BLaER1 treated with 17β-estradiol and CSF1 and Interleukin-3, amounts not matched to agents 10 nM and 100 nM (cell line): ENCODE measurements around the gene TAF3.

Experiments used
- H3K27ac ChIP-seq, 11 experiments: shearing (Covaris generic); formaldehyde crosslinking; 2 replicates each; pipeline ENCODE4 v1.8.1; 2022
- H3K27me3 ChIP-seq, 11 experiments: shearing (Covaris generic); formaldehyde crosslinking; 2 replicates each; pipeline ENCODE4 v1.8.1; 2022
- H3K36me3 ChIP-seq, 11 experiments: shearing (Covaris generic); formaldehyde crosslinking; 2 replicates each; pipeline ENCODE4 v1.8.1; 2022
- H3K4me1 ChIP-seq, 10 experiments: shearing (Covaris generic); formaldehyde crosslinking; 2 replicates each; pipeline ENCODE4 v1.8.1; 2022
- H3K4me2 ChIP-seq, 11 experiments: shearing (Covaris generic); formaldehyde crosslinking; 2 replicates each; pipeline ENCODE4 v1.8.1; 2022
- H3K4me3 ChIP-seq, 10 experiments: shearing (Covaris generic); formaldehyde crosslinking; 2 replicates each; pipeline ENCODE4 v1.8.1; 2022
- H3K9ac ChIP-seq, 11 experiments: shearing (Covaris generic); formaldehyde crosslinking; 2 replicates each; pipeline ENCODE4 v1.8.1; 2022
- H3K9me3 ChIP-seq, 11 experiments: shearing (Covaris generic); formaldehyde crosslinking; replicated peaks in 1 of 11; 2 replicates each; pipeline ENCODE4 v1.8.1; 2022
- H4K20me1 ChIP-seq, 11 experiments: shearing (Covaris generic); formaldehyde crosslinking; 2 replicates each; pipeline ENCODE4 v1.8.1; 2022
- Cebpa-rat ChIP-seq, 11 experiments: shearing (Covaris generic); IDR thresholded peaks; 2 replicates each; pipeline ENCODE4 v1.8.1; 2022

The TAF3 gene

GRCh38 chr10:8065651-8066050, 247.3 kb downstream of the TAF3 start:
- Histone ChIP-seq H3K27me3 (peaks cover 0 to 25% (median 15%) of the 10 kb centered on the region in 11 experiments; a peak in 19 of 22 replicates), H3K9ac (no peak overlapping the region), H3K36me3 (no peaks in the 10 kb centered on the region), H3K9me3 (no peaks in the 10 kb centered on the region), H4K20me1 (no peaks in the 10 kb centered on the region), H3K4me2 (no peak overlapping the region), H3K4me3 (no peak overlapping the region), H3K4me1 (peaks cover 7 to 25% (median 17%) of the 10 kb centered on the region in 10 experiments), H3K27ac (no peak overlapping the region)
- no peak for TF ChIP-seq Cebpa-rat (IDR thresholded peaks at IDR 0.05)

GRCh38 chr10:8066124-8066523, 247.8 kb downstream of the TAF3 start:
- Histone ChIP-seq H3K4me3 (no peak overlapping the region), H3K4me2 (no peak overlapping the region), H3K27me3 (peaks cover 0 to 22% (median 10%) of the 10 kb centered on the region in 11 experiments; a peak in 16 of 22 replicates), H3K4me1 (peaks cover 2 to 21% (median 13%) of the 10 kb centered on the region in 10 experiments; a peak in 19 of 20 replicates), H3K27ac (no peak overlapping the region), H3K36me3 (no peaks in the 10 kb centered on the region), H4K20me1 (no peaks in the 10 kb centered on the region), H3K9ac (no peak overlapping the region), H3K9me3 (no peaks in the 10 kb centered on the region)
- no peak for TF ChIP-seq Cebpa-rat (IDR thresholded peaks at IDR 0.05)
